Endothelial cell of umbilical vein (primary cell): ENCODE results near the gene MAMSTR. TPM values are rescaled to one million over a fixed set of nuclear protein-coding genes. Genes with fewer than 3 reads are reported as not detected.

Experiments
- BruUV-seq: library from RNA; stranded (reverse); fragments of 400-500 nt; replicated peaks from 2 replicates; lab custom pipeline; 2021; lab: Mats Ljungman, UMichigan
- CTCF ChIA-PET: fragments of 300-600, 350-600 bp; sonication (Branson Sonifier 250); formaldehyde crosslinking; loops from one replicate; lab custom pipeline; 2021; ENCODE audit warnings: antibody characterized with exemption, inconsistent platforms; lab: Charles Lee
- POLR2A ChIA-PET: fragments of 300-600, 350-600 bp; sonication (Branson Sonifier 250); formaldehyde crosslinking; loops from one replicate; lab custom pipeline; 2021; ENCODE audit warnings: antibody characterized with exemption, inconsistent platforms; lab: Charles Lee
- DNase-seq: peaks from one replicate; pipeline ENCODE4 v3.0.0-alpha.2; 2011; ENCODE audit warnings: low read depth, low spot score
- FAIRE-seq: peaks from 2 replicates; lab custom pipeline; 2011; peaks lifted over from hg19 to GRCh38; lab: Jason Lieb, UNC
- H2AFZ ChIP-seq: 2 replicates; pipeline ENCODE4 v1.6.0; 2012; ENCODE audit warnings: low read depth, low read length, control low read depth, inconsistent platforms
- H3K27ac ChIP-seq: 2 replicates; pipeline ENCODE4 v1.5.1; 2011; ENCODE audit warnings: low read depth, mild to moderate bottlenecking, control low read depth, low read length, moderate library complexity; ENCODE audit not compliant: insufficient read depth
- H3K27me3 ChIP-seq, 2 experiments: 2 replicates each; pipeline versions ENCODE4 v1.6.0 to v1.6.1; 2011; ENCODE audit warnings: low read length in 2 of 2, mixed read lengths in 1 of 2; ENCODE audit not compliant: control insufficient read depth in 2 of 2, insufficient read depth in 2 of 2
- H3K36me3 ChIP-seq, 2 experiments: 2 replicates in 1 of 2; 3 replicates in 1 of 2; pipeline ENCODE4 v1.5.1; 2011; ENCODE audit warnings: low read length in 2 of 2, mild to moderate bottlenecking in 1 of 2, moderate library complexity in 1 of 2; ENCODE audit not compliant: control insufficient read depth in 2 of 2, insufficient read depth in 2 of 2; ENCODE audit errors: extremely low read depth in 1 of 2
- H3K4me1 ChIP-seq: 3 replicates; pipeline ENCODE4 v1.5.1; 2011; ENCODE audit warnings: mild to moderate bottlenecking, low read length; ENCODE audit not compliant: control insufficient read depth, insufficient read depth; ENCODE audit errors: extremely low read depth
- H3K4me2 ChIP-seq: 2 replicates; pipeline ENCODE4 v1.6.1; 2011; ENCODE audit warnings: low read length, control low read depth, mixed read lengths; ENCODE audit not compliant: insufficient read depth
- H3K4me3 ChIP-seq, 3 experiments: fragments of 200-600 bp in 1 of 3; sonication (generic), shearing (Covaris generic) in 1 of 3; replicated peaks in 1 of 3; 2 replicates each; pipeline ENCODE4 v1.5.1; 2011 to 2016; ENCODE audit warnings: control low read depth in 3 of 3, low read length in 3 of 3, mild to moderate bottlenecking in 2 of 3, inconsistent platforms in 1 of 3, low read depth in 1 of 3, moderate library complexity in 1 of 3; ENCODE audit not compliant: insufficient read depth in 1 of 3
- H3K79me2 ChIP-seq: 2 replicates; pipeline ENCODE4 v1.6.0; 2012; ENCODE audit warnings: low read length, inconsistent platforms; ENCODE audit not compliant: control insufficient read depth, insufficient read depth
- H3K9ac ChIP-seq: replicated peaks from 2 replicates; pipeline ENCODE3; 2011; ENCODE audit warnings: low read length, control low read depth; ENCODE audit not compliant: insufficient read depth; ENCODE audit errors: extremely low read depth
- H3K9me1 ChIP-seq: replicated peaks from 3 replicates; pipeline ENCODE4 v1.6.0; 2011; ENCODE audit warnings: mild to moderate bottlenecking, low read length; ENCODE audit not compliant: control insufficient read depth, insufficient read depth; ENCODE audit errors: extremely low read depth
- H3K9me3 ChIP-seq: replicated peaks from 2 replicates; pipeline ENCODE4 v1.5.1; 2012; ENCODE audit warnings: low read length, inconsistent platforms; ENCODE audit not compliant: control insufficient read depth, insufficient read depth
- H4K20me1 ChIP-seq: replicated peaks from 2 replicates; pipeline ENCODE3; 2011; ENCODE audit warnings: mild to moderate bottlenecking, low read length; ENCODE audit not compliant: control insufficient read depth, insufficient read depth; ENCODE audit errors: extremely low read depth
- EZH2 ChIP-seq: IDR thresholded peaks from 2 replicates; pipeline ENCODE4 v1.6.1; 2012; ENCODE audit warnings: borderline replicate concordance, low read depth, mild to moderate bottlenecking, moderate library complexity, low read length, inconsistent platforms; ENCODE audit not compliant: severe bottlenecking
- FOS ChIP-seq: IDR thresholded peaks from 2 replicates; pipeline ENCODE4 v1.6.1; 2011; ENCODE audit warnings: mild to moderate bottlenecking, low read length, moderate library complexity, borderline replicate concordance; ENCODE audit not compliant: insufficient read depth
- GATA2 ChIP-seq: IDR thresholded peaks from 2 replicates; pipeline ENCODE4 v1.7.0; 2011; ENCODE audit warnings: low read depth, mild to moderate bottlenecking, moderate library complexity, mixed read lengths, low read length; ENCODE audit not compliant: insufficient read length, insufficient read depth
- MAX ChIP-seq: IDR thresholded peaks from 2 replicates; pipeline ENCODE4 v1.6.1; 2011; ENCODE audit not compliant: insufficient read depth, insufficient read length
- MYC ChIP-seq: IDR thresholded peaks from one replicate; pipeline ENCODE4 v1.6.1; 2011; ENCODE audit warnings: mild to moderate bottlenecking, low read depth, low read length
- POLR2A ChIP-seq: IDR thresholded peaks from 2 replicates; pipeline ENCODE4 v1.6.1; 2012; ENCODE audit warnings: low read depth, mild to moderate bottlenecking, control low read depth, low read length
- POLR2AphosphoS5 ChIP-seq: IDR thresholded peaks from 2 replicates; pipeline ENCODE4 v1.6.1; 2012; ENCODE audit warnings: low read depth, mild to moderate bottlenecking, control low read depth, low read length, moderate library complexity; ENCODE audit not compliant: insufficient read depth
- dilution Hi-C: fragments of 300-500 bp; cut with MboI; formaldehyde crosslinking; loops from one replicate; pipeline ENCODE4 v1.15.0; 2019; ENCODE audit warnings: low sequenced_read_pairs; ENCODE audit not compliant: extremely low pct_ligation_motif_present
- intact Hi-C: fragments of 100-400 bp; cut with micrococcal nuclease; formaldehyde crosslinking; loops from one replicate; pipeline ENCODE4 v1.10.0; 2022
- polyA plus RNA-seq, 4 experiments: library from polyadenylated mRNA; depleted of rRNA in 3 of 4; stranded (reverse) in 3 of 4; unstranded in 1 of 4; fragments of >200 nt; gene quantifications; 2 replicates each; pipeline versions ENCODE4 v1.2.1 to v1.2.3, GENCODE V29; 2011 to 2012; ENCODE audit warnings: missing spikeins in 1 of 4
- total RNA-seq: library from RNA; stranded (reverse); gene quantifications from 2 replicates; pipeline ENCODE4 v1.2.3, GENCODE V29; 2021

Gene MAMSTR
- total and polyA plus RNA-seq, 2 donors (not counting 3 experiments of a cell fraction or from before 2014, with no cell fraction given) = 0.57 to 0.84 TPM

- Histone ChIP-seq H3K9me3 (no peaks in the 10 kb centered on the region), H3K4me3 (peak overlapping the region in 1 of 3 experiments; percentile 53), H3K36me3 (no peaks in the 10 kb centered on the region), H3K27me3 (no peaks in the 10 kb centered on the region), H3K9ac (peak overlapping the region; percentile 27), H3K79me2 (peaks cover 34% of the 10 kb centered on the region), H3K4me1 (peaks cover 25% of the 10 kb centered on the region), H3K27ac (peak overlapping the region; percentile 50), H2AFZ (peak overlapping the region; percentile 35), H4K20me1 (peaks cover 6% of the 10 kb centered on the region), H3K4me2 (peak overlapping the region; percentile 31), H3K9me1 (no peaks in the 10 kb centered on the region)
- no TSS peak for BruUV-seq
- dilution Hi-C loops (no loop called here), intact Hi-C loops (loop anchor here (2.0 kb wide), 2 partner anchors 39 to 71 kb away; no protein-coding TSS in a partner anchor)
- CTCF ChIA-PET = interaction anchor here (1.6 kb wide), 1 partner anchor 47 kb away, joined by 3 read pairs; no protein-coding TSS in a partner anchor
- peak; percentile 90 for FAIRE-seq
- POLR2A ChIA-PET = interaction anchor here (1.2 kb wide), 1 partner anchor 16 kb away, joined by 3 read pairs; no protein-coding TSS in a partner anchor
- peak; percentile 29 for DNase-seq
- no peak for TF ChIP-seq GATA2
- TF ChIP-seq POLR2AphosphoS5 = peak; percentile 33
These were observed 21.8 kb upstream of the MAMSTR start for GRCh38 chr19:48741129-48741999.

- FAIRE-seq (peak; percentile 96), DNase-seq (peak; percentile 66)
- Histone ChIP-seq H3K27ac (peak within 1 kb of the TSS; percentile 50), H3K27me3 (no peaks in the 10 kb centered on the region), H3K9me3 (no peaks in the 10 kb centered on the region), H3K4me1 (peaks cover 24% of the 10 kb centered on the region), H3K4me3 (peak within 1 kb of the TSS; percentile 53 to 80 (median 77)), H3K4me2 (peak within 1 kb of the TSS; percentile 66), H3K36me3 (peaks cover 0 to under 1% of the 10 kb centered on the region in 2 experiments), H3K9ac (peak within 1 kb of the TSS; percentile 27), H3K9me1 (no peaks in the 10 kb centered on the region), H4K20me1 (peaks cover 6% of the 10 kb centered on the region), H2AFZ (peak within 1 kb of the TSS; percentile 35), H3K79me2 (peaks cover 38% of the 10 kb centered on the region)
- BruUV-seq = TSS peak; percentile 73
- POLR2A ChIA-PET = no interaction called here
- dilution Hi-C loops = no loop called here
- intact Hi-C loops = loop anchor here (1.0 to 2.0 kb wide), 3 partner anchors 26 to 72 kb away; no protein-coding TSS in a partner anchor
- CTCF ChIA-PET = interaction anchor here (0.9 to 3.5 kb wide), 7 partner anchors 15 to 230 kb away, joined by 3 to 54 read pairs (median 10); no protein-coding TSS in a partner anchor
- no peak for TF ChIP-seq EZH2
- TF ChIP-seq GATA2 = no peak
- TF ChIP-seq MAX = no peak
- peak; percentile 96 for TF ChIP-seq POLR2AphosphoS5
- peak; percentile 26 for TF ChIP-seq FOS
- no peak for TF ChIP-seq MYC
- TF ChIP-seq POLR2A = peak; percentile 97
These were observed 20.8 kb upstream of the MAMSTR start, which contains the start of gene RASIP1 for GRCh38 chr19:48740164-48740972. TSS of gene RASIP1 (minus strand) at chr19:48740610. CDS start at chr19:48740282, 328 bp downstream.
